ENCODE results near the gene LRCH4.

- TF ChIP-seq CTCF (IDR thresholded peaks at IDR 0.05) (no peak), POLR2A (IDR thresholded peaks at IDR 0.05) (no peak)
These were observed 27.7 kb upstream of the LRCH4 start for GRCh38 chr7:100613412-100614175.

All from thyroid gland (tissue), 4 donors.